Stimulated activated naive CD8-positive, alpha-beta T cell treated with anti-CD3 and anti-CD28 coated beads, Interleukin-15, Interleukin-2, amounts not matched to agents 100 ng/mL and 50 ng/mL, for 24 hours (primary cell): ENCODE results near the gene C3.
A peak's percentile ranks its signal among the peaks of the same experiment; 100 is the strongest.
"Not testable (repeated sequence)": the region's sequence is repeated elsewhere in the genome, so short reads cannot be mapped to it uniquely, and the experiment has no call there.

Experiments
- H3K27ac Mint-ChIP-seq: one replicate; pipeline ENCODE4 v1.8.0; 2021; ENCODE audit warnings: mild to moderate bottlenecking, mixed read lengths
- H3K27me3 Mint-ChIP-seq: one replicate; pipeline ENCODE4 v1.8.0; 2021; ENCODE audit warnings: mixed read lengths
- H3K36me3 Mint-ChIP-seq: one replicate; pipeline ENCODE4 v1.8.0; 2021; ENCODE audit warnings: low read depth, mixed read lengths
- H3K4me1 Mint-ChIP-seq: one replicate; pipeline ENCODE4 v1.8.0; 2021; ENCODE audit warnings: low read depth, mixed read lengths
- H3K4me3 Mint-ChIP-seq: one replicate; pipeline ENCODE4 v1.8.0; 2021; ENCODE audit warnings: mild to moderate bottlenecking, mixed read lengths
- H3K9me3 Mint-ChIP-seq: one replicate; pipeline ENCODE4 v1.8.0; 2021; ENCODE audit warnings: mixed read lengths

The C3 gene

GRCh38 chr19:6685482-6685881, 35.0 kb downstream of the C3 start:
- peaks cover 11% of the 10 kb centered on the region for H3K9me3 Mint-ChIP-seq
- peaks cover 6% of the 10 kb centered on the region for H3K27me3 Mint-ChIP-seq
- H3K27ac Mint-ChIP-seq: no peak overlapping the region
- no peak overlapping the region for H3K4me3 Mint-ChIP-seq
- H3K4me1 Mint-ChIP-seq: peaks cover 30% of the 10 kb centered on the region
- peaks cover 4% of the 10 kb centered on the region for H3K36me3 Mint-ChIP-seq

- Mint-ChIP-seq H3K36me3 (peaks cover 14% of the 10 kb centered on the region), H3K4me3 (no peak overlapping the region), H3K27ac (peak overlapping the region; percentile 34)
These were observed 36.5 kb downstream of the C3 start for GRCh38 chr19:6683971-6684370.

GRCh38 chr19:6682607-6683128, 37.8 kb downstream of the C3 start:
- H3K4me3 Mint-ChIP-seq: no peak overlapping the region
- peaks cover 15% of the 10 kb centered on the region for H3K36me3 Mint-ChIP-seq
- no peak overlapping the region for H3K27ac Mint-ChIP-seq
- peaks cover 9% of the 10 kb centered on the region for H3K27me3 Mint-ChIP-seq
- H3K4me1 Mint-ChIP-seq: peaks cover 53% of the 10 kb centered on the region
- H3K9me3 Mint-ChIP-seq: peaks cover 29% of the 10 kb centered on the region

More at GRCh38 chr19:6683971-6684370, 36.5 kb downstream of the C3 start:
- peaks cover 45% of the 10 kb centered on the region for H3K4me1 Mint-ChIP-seq
- H3K9me3 Mint-ChIP-seq: peaks cover 25% of the 10 kb centered on the region
- peaks cover 5% of the 10 kb centered on the region for H3K27me3 Mint-ChIP-seq

- H3K4me3 Mint-ChIP-seq: no peak overlapping the region
- H3K36me3 Mint-ChIP-seq: peaks cover 15% of the 10 kb centered on the region
- peak overlapping the region; percentile 83 for H3K27ac Mint-ChIP-seq
- H3K27me3 Mint-ChIP-seq: peaks cover 9% of the 10 kb centered on the region
- H3K9me3 Mint-ChIP-seq: peaks cover 32% of the 10 kb centered on the region
- H3K4me1 Mint-ChIP-seq: peaks cover 62% of the 10 kb centered on the region
These were observed 40.3 kb downstream of the C3 start for GRCh38 chr19:6680141-6680540.

- Mint-ChIP-seq H3K4me3 (no peak overlapping the region), H3K27me3 (peaks cover 9% of the 10 kb centered on the region), H3K36me3 (peaks cover 15% of the 10 kb centered on the region), H3K27ac (peak overlapping the region; percentile 99), H3K4me1 (peaks cover 66% of the 10 kb centered on the region), H3K9me3 (peaks cover 32% of the 10 kb centered on the region)
These were observed 41.3 kb downstream of the C3 start for GRCh38 chr19:6679139-6679538.

- H3K4me3 Mint-ChIP-seq: peak overlapping the region; percentile 80
- peaks cover 32% of the 10 kb centered on the region for H3K9me3 Mint-ChIP-seq
- H3K27me3 Mint-ChIP-seq: peaks cover 9% of the 10 kb centered on the region
- H3K27ac Mint-ChIP-seq: peak overlapping the region; percentile 99
- H3K4me1 Mint-ChIP-seq: peaks cover 68% of the 10 kb centered on the region
- H3K36me3 Mint-ChIP-seq: peaks cover 15% of the 10 kb centered on the region
These were observed 41.8 kb downstream of the C3 start for GRCh38 chr19:6678690-6679109.

- Mint-ChIP-seq H3K4me1 (peaks cover 71% of the 10 kb centered on the region), H3K9me3 (peaks cover 32% of the 10 kb centered on the region), H3K4me3 (peak overlapping the region; percentile 80), H3K27ac (peak overlapping the region; percentile 99), H3K36me3 (peaks cover 15% of the 10 kb centered on the region), H3K27me3 (peaks cover 9% of the 10 kb centered on the region)
These were observed 42.4 kb downstream of the C3 start for GRCh38 chr19:6677883-6678689.

GRCh38 chr19:6677495-6677882, 43.0 kb downstream of the C3 start:
- peaks cover 28% of the 10 kb centered on the region for H3K9me3 Mint-ChIP-seq
- H3K36me3 Mint-ChIP-seq: peaks cover 15% of the 10 kb centered on the region
- H3K27ac Mint-ChIP-seq: peak overlapping the region; percentile 99
- H3K4me1 Mint-ChIP-seq: peaks cover 71% of the 10 kb centered on the region
- H3K27me3 Mint-ChIP-seq: peaks cover 9% of the 10 kb centered on the region
- peak overlapping the region; percentile 80 for H3K4me3 Mint-ChIP-seq

GRCh38 chr19:6676288-6676687, 44.2 kb downstream of the C3 start:
- H3K9me3 Mint-ChIP-seq: peaks cover 28% of the 10 kb centered on the region
- H3K4me3 Mint-ChIP-seq: no peak overlapping the region
- H3K4me1 Mint-ChIP-seq: peaks cover 81% of the 10 kb centered on the region
- H3K27me3 Mint-ChIP-seq: peaks cover 9% of the 10 kb centered on the region
- H3K36me3 Mint-ChIP-seq: peaks cover 15% of the 10 kb centered on the region
- H3K27ac Mint-ChIP-seq: peak overlapping the region; percentile 65

GRCh38 chr19:6674868-6675305, 45.6 kb downstream of the C3 start:
- H3K27ac Mint-ChIP-seq: peak overlapping the region; percentile 95

GRCh38 chr19:6674408-6674807, 46.0 kb downstream of the C3 start:
- H3K4me3 Mint-ChIP-seq: peak overlapping the region; percentile 75
- peak overlapping the region; percentile 95 for H3K27ac Mint-ChIP-seq
- H3K4me1 Mint-ChIP-seq: peaks cover 83% of the 10 kb centered on the region
- peaks cover 16% of the 10 kb centered on the region for H3K36me3 Mint-ChIP-seq
- H3K27me3 Mint-ChIP-seq: not testable (repeated sequence)
- peaks cover 14% of the 10 kb centered on the region for H3K9me3 Mint-ChIP-seq

More at GRCh38 chr19:6674868-6675305, 45.6 kb downstream of the C3 start:
- Mint-ChIP-seq H3K36me3 (peaks cover 16% of the 10 kb centered on the region), H3K4me1 (peaks cover 85% of the 10 kb centered on the region), H3K27me3 (peaks cover 4% of the 10 kb centered on the region), H3K9me3 (peaks cover 19% of the 10 kb centered on the region), H3K4me3 (peak overlapping the region; percentile 75)

GRCh38 chr19:6672693-6673290, 47.7 kb downstream of the C3 start:
- Mint-ChIP-seq H3K27ac (peak overlapping the region; percentile 8), H3K9me3 (peaks cover 4% of the 10 kb centered on the region), H3K4me3 (no peak overlapping the region), H3K36me3 (peaks cover 22% of the 10 kb centered on the region), H3K27me3 (no peaks in the 10 kb centered on the region), H3K4me1 (peaks cover 67% of the 10 kb centered on the region)

- H3K4me3 Mint-ChIP-seq: no peak overlapping the region
- no peaks in the 10 kb centered on the region for H3K9me3 Mint-ChIP-seq
- peaks cover 30% of the 10 kb centered on the region for H3K36me3 Mint-ChIP-seq
- peak overlapping the region; percentile 58 for H3K27ac Mint-ChIP-seq
- peaks cover 67% of the 10 kb centered on the region for H3K4me1 Mint-ChIP-seq
- H3K27me3 Mint-ChIP-seq: no peaks in the 10 kb centered on the region
These were observed 48.5 kb downstream of the C3 start for GRCh38 chr19:6671960-6672359.

- H3K27me3 Mint-ChIP-seq: no peaks in the 10 kb centered on the region
- peak overlapping the region; percentile 98 for H3K4me3 Mint-ChIP-seq
- H3K36me3 Mint-ChIP-seq: peaks cover 32% of the 10 kb centered on the region
- H3K27ac Mint-ChIP-seq: peak overlapping the region; percentile 98
- H3K4me1 Mint-ChIP-seq: peaks cover 42% of the 10 kb centered on the region
- no peaks in the 10 kb centered on the region for H3K9me3 Mint-ChIP-seq
These were observed 51.8 kb downstream of the C3 start for GRCh38 chr19:6668691-6669090.

GRCh38 chr19:6667114-6667627, 53.3 kb downstream of the C3 start:
- Mint-ChIP-seq H3K27ac (peak overlapping the region; percentile 87), H3K27me3 (no peaks in the 10 kb centered on the region), H3K36me3 (peaks cover 32% of the 10 kb centered on the region), H3K4me3 (peak overlapping the region; percentile 98), H3K9me3 (no peaks in the 10 kb centered on the region), H3K4me1 (peaks cover 32% of the 10 kb centered on the region)
